Adrenal gland (tissue), 12 donors: ENCODE data around the gene RNFT2. TPM values are rescaled to one million over a fixed set of nuclear protein-coding genes. Genes with fewer than 3 reads are reported as not detected.

Experiments used
- DNase-seq, 7 donors: peaks; one replicate each; pipeline ENCODE4 v3.0.0-alpha.2; 2019 to 2020
- H3K27ac ChIP-seq, 5 donors: fragments of 200-600 bp; sonication (generic) in 4 of 5; 1 replicate in 3 of 5; 2 replicates in 2 of 5; pipeline versions ENCODE4 v1.5.1 to v1.8.0; 2016 to 2020; ENCODE audit warnings: mild to moderate bottlenecking in 1 of 5
- H3K27me3 ChIP-seq: fragments of 200-600 bp; 2 replicates; pipeline ENCODE4 v1.8.0; 2021
- H3K36me3 ChIP-seq, 2 donors: fragments of 200-600 bp; replicated peaks in 1 of 2; 1 replicate in 1 of 2; 2 replicates in 1 of 2; pipeline versions ENCODE4 v1.5.1 to v1.8.0; 2018 to 2022
- H3K4me1 ChIP-seq, 2 donors: fragments of 200-600 bp; replicated peaks in 1 of 2; 1 replicate in 1 of 2; 2 replicates in 1 of 2; pipeline versions ENCODE4 v1.5.1 to v1.8.0; 2018 to 2021
- H3K4me3 ChIP-seq, 4 donors: fragments of 200-600 bp; sonication (generic) in 3 of 4; one replicate each; pipeline ENCODE4 v1.5.1; 2016 to 2018
- H3K9me3 ChIP-seq, 3 donors: fragments of 200-600 bp; sonication (generic) in 1 of 3; replicated peaks in 1 of 3; 1 replicate in 2 of 3; 2 replicates in 1 of 3; pipeline versions ENCODE4 v1.5.1 to v1.8.0; 2016 to 2021
- POLR2A ChIP-seq, 2 donors: fragments of 450-650 bp; IDR thresholded peaks; one replicate each; pipeline ENCODE4 v1.6.1; 2017; ENCODE audit warnings: antibody characterized with exemption in 2 of 2, mild to moderate bottlenecking in 2 of 2, moderate library complexity in 1 of 2
- WGBS, 4 donors: extraction: QIAGEN DNeasy Blood & Tissue Kit in 2 of 4; methylation state at CpG; one replicate each; pipeline versions ENCODE4 v1.1.5 to v1.1.7; 2013 to 2017; 5-methylcytosine and 5-hydroxymethylcytosine counted together
- intact Hi-C, 2 donors: fragments of 100-400 bp; cut with DNase I; formaldehyde crosslinking; loops; one replicate each; pipeline versions ENCODE4 v1.14.1 to v1.15.0; 2022 to 2023
- polyA plus RNA-seq, 3 donors: library from polyadenylated mRNA; stranded (reverse); fragments of 200-250 nt in 2 of 3; fragments of 350-450 nt in 1 of 3; fragmentation: Illumina TruSeq in 1 of 3; extraction: RNeasy Lipid Tissue Mini Kit (QIAGEN cat#74804) in 1 of 3; gene quantifications; one replicate each; pipeline ENCODE4 v1.2.3, GENCODE V29; 2013 to 2014
- total RNA-seq, 9 donors: library from RNA; depleted of rRNA in 4 of 9; stranded (reverse); fragments of >200 nt in 4 of 9; fragments of 120-200 nt in 1 of 9; fragmentation: NEBNext Ultra II Directional in 1 of 9; extraction: Animal tissue kit (Norgen Biotek cat#: 25700) in 1 of 9; gene quantifications; one replicate each; pipeline versions ENCODE4 v1.1.0 to v1.2.4, GENCODE V29; 2013 to 2023
- TF ChIP-seq, protein P1 (sequence below), 6 experiments: fragments of 450-650 bp in 4 of 6; fragments of 200-600 bp in 2 of 6; sonication (generic) in 1 of 6; IDR thresholded peaks; 1 replicate in 5 of 6; 2 replicates in 1 of 6; pipeline versions ENCODE4 v1.5.1 to v1.8.0; 2016 to 2021; ENCODE audit warnings: antibody characterized with exemption in 6 of 6, mild to moderate bottlenecking in 2 of 6, moderate library complexity in 1 of 6
- donor health status: healthy with polysubstance abuse.
- donor health status: Bipolar disorder and iron deficiency.
- donor health status: DM: yes; HTN: yes; CAD: no.
- donor health status: DM: no; HTN: no; CAD: no.
- donor health status: DM: no; HTN: no; CAD: no.
- donor health status: DM: yes; HTN: yes; CAD: no.

RNFT2 gene
- total and polyA plus RNA-seq, 12 donors, result 2.8 to 11.4 (median 5.8) TPM

DNA sequence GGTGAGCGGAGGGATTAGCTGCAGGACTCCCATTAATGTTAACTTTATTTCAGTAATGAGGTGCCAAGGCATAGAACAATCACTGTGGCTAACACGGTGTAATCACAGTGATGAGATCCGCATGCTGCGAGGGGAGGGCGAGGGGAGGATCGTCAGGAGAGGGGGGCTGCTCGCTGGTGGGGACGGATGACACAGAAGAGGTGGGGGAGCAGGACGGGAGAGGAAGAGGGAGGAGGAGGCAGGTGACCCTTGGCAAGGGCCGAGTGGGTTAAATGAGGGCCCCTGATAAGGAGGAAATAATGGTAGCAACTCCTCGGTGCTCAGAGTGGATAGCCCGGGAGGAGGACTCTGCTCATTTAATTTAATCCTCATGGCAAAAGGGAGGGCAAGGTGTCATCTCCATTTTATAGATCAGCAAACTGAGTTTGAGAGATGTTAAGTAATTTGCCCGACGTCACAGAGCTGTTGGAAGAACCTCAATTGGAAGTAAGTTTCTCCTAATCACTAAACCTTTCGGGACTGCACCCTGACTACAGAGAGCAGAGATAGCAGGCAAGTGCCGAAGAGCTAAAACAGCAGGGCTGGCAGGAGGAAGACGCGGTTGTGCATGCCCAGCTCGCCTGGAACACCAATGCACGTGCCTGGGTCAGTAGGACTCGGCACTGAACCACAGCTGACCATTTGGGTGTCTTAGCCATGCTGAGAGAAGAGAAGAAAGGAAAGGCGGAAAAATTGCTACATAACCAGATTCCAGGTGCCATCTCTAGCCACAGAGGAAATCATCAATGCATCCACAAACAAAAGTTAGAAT, 43.3 kb upstream of the RNFT2 start:
- TF ChIP-seq, protein P1, sequence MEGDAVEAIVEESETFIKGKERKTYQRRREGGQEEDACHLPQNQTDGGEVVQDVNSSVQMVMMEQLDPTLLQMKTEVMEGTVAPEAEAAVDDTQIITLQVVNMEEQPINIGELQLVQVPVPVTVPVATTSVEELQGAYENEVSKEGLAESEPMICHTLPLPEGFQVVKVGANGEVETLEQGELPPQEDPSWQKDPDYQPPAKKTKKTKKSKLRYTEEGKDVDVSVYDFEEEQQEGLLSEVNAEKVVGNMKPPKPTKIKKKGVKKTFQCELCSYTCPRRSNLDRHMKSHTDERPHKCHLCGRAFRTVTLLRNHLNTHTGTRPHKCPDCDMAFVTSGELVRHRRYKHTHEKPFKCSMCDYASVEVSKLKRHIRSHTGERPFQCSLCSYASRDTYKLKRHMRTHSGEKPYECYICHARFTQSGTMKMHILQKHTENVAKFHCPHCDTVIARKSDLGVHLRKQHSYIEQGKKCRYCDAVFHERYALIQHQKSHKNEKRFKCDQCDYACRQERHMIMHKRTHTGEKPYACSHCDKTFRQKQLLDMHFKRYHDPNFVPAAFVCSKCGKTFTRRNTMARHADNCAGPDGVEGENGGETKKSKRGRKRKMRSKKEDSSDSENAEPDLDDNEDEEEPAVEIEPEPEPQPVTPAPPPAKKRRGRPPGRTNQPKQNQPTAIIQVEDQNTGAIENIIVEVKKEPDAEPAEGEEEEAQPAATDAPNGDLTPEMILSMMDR (IDR thresholded peaks at IDR 0.05), result no peak
- TF ChIP-seq POLR2A (IDR thresholded peaks at IDR 0.05), result no peak
- peaks cover 17% of the 10 kb centered on the region for H3K27me3 ChIP-seq
- no peak overlapping the region for H3K4me3 ChIP-seq
- H3K36me3 ChIP-seq, result no peaks in the 10 kb centered on the region
- peaks cover 0 to 10% of the 10 kb centered on the region in 2 donors for H3K4me1 ChIP-seq
- no peaks in the 10 kb centered on the region for H3K9me3 ChIP-seq
- WGBS, 4 donors, result 83 to 91% (median 86%) methylated on average over 22 of the region's 22 CpGs
- intact Hi-C loops, result no loop called here
- DNase-seq, result no peak
- no peak overlapping the region for H3K27ac ChIP-seq

DNA sequence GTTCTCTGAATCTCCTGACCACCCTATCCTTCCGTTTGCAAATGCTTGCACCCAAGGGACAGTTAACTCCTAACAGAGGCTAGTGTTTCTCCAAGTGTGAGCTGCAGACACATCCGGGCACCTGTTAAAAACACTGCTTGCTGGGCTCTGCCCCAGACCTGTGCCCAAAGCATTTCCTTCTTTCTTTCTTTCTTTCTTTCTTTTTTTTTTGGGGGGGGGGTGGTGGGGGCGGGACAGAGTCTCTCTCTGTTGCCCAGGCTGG, 42.7 kb upstream of the RNFT2 start:
- WGBS, 4 donors, result 58 to 76% (median 62%) methylated on average over 3 of the region's 3 CpGs
- Histone ChIP-seq H3K4me3 (no peak overlapping the region), H3K9me3 (no peaks in the 10 kb centered on the region), H3K27ac (no peak overlapping the region), H3K4me1 (peaks cover 0 to 10% of the 10 kb centered on the region in 2 donors), H3K27me3 (peaks cover 17% of the 10 kb centered on the region), H3K36me3 (no peaks in the 10 kb centered on the region)
- DNase-seq, result no peak
- TF ChIP-seq, protein P1 (IDR thresholded peaks at IDR 0.05), result no peak
- TF ChIP-seq POLR2A (IDR thresholded peaks at IDR 0.05), result no peak
- intact Hi-C loops, result no loop called here

DNA sequence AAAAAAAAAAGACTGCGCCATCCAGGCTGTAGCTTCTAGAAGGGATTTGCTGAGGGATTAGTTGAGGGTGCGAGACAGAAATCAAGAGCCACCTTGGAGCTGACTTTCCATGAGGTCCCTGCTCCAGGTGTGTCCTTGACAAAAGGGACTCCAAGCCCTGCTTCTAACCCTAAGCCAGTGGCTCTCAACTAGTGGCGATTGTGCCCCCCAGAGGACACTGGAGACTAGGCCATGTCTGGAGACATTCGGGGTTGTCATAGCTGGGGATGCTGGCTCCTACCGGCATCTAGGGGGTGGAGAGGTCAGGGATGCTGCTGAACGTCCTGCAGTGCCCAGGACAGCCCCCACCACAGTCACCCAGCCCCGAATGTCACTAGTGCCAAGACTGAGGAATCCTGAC, 40.8 kb upstream of the RNFT2 start:
- no peak overlapping the region for H3K4me3 ChIP-seq
- 67 to 69% (median 67%) methylated on average over 3 to 7 of the region's 7 CpGs for whole genome bisulfite sequencing, 4 donors
- DNase-seq, result peak in 1 of 7 donors; percentile 45
- H3K27ac ChIP-seq, result no peak overlapping the region
- no peaks in the 10 kb centered on the region for H3K36me3 ChIP-seq
- TF ChIP-seq POLR2A (IDR thresholded peaks at IDR 0.05), result no peak
- TF ChIP-seq, protein P1 (IDR thresholded peaks at IDR 0.05), result peak in 2 of 6 experiments; percentile 12 to 16
- H3K27me3 ChIP-seq, result peaks cover 16% of the 10 kb centered on the region
- intact Hi-C loops, result no loop called here
- peaks cover 0 to 10% of the 10 kb centered on the region in 2 donors for H3K4me1 ChIP-seq
- no peaks in the 10 kb centered on the region for H3K9me3 ChIP-seq

DNA sequence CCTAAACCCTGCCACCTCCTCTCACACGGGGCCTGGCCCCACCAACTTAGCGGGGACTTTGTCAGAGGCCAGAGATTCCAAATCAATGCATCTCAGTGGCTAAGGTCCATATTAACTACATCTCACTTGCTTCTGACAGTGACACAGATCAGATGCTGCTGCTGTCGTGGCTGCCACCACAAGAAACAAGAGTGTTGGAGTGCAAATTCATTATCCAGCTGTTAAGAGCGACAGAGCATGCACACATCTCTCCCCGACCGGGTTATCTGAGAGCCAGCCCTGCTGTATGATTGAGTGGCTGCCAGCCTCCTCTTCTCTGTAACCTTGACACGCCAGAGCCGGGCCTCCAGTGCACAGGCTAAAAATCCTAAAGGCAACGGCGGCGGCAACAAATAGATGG, 40.4 kb upstream of the RNFT2 start:
- TF ChIP-seq POLR2A (IDR thresholded peaks at IDR 0.05), result no peak
- TF ChIP-seq, protein P1 (IDR thresholded peaks at IDR 0.05), result no peak
- Histone ChIP-seq H3K4me3 (no peak overlapping the region), H3K27me3 (peaks cover 12% of the 10 kb centered on the region), H3K4me1 (peaks cover 0 to 10% of the 10 kb centered on the region in 2 donors), H3K27ac (no peak overlapping the region), H3K9me3 (no peaks in the 10 kb centered on the region), H3K36me3 (no peaks in the 10 kb centered on the region)
- peak; percentile 26 to 71 (median 43) for DNase-seq
- intact Hi-C loops, result no loop called here
- WGBS, 4 donors, result 31 to 60% (median 54%) methylated on average over 4 to 11 of the region's 11 CpGs
